Measurements from ENCODE around the gene MT1X.
"Not testable (repeated sequence)": the region's sequence is repeated elsewhere in the genome, so short reads cannot be mapped to it uniquely, and the experiment has no call there.

The MT1X gene

GRCh38 chr16:56652600-56652999 lies 29.7 kb upstream of the MT1X start:
- in situ Hi-C loops (cut with MboI; ENCODE audit: low pct_unique_long_range_greater_than_20kb, low sequenced_read_pairs, unreplicated experiment), result no loop called here
- no peak for TF ChIP-seq CTCF (IDR thresholded peaks at IDR 0.05; ENCODE audit: extremely low read depth, insufficient read depth, missing control alignments)
- DNase-seq (ENCODE audit: low spot score), result no peak

- no peak for DNase-seq (ENCODE audit: low spot score)
- TF ChIP-seq CTCF (IDR thresholded peaks at IDR 0.05; ENCODE audit: extremely low read depth, insufficient read depth, missing control alignments), result no peak
- in situ Hi-C loops (cut with MboI; ENCODE audit: low pct_unique_long_range_greater_than_20kb, low sequenced_read_pairs, unreplicated experiment), result no loop called here
Observed at GRCh38 chr16:56653218-56653617, 29.1 kb upstream of the MT1X start.

- peak; percentile 45 for DNase-seq (ENCODE audit: low spot score)
- no peak for TF ChIP-seq CTCF (IDR thresholded peaks at IDR 0.05; ENCODE audit: extremely low read depth, insufficient read depth, missing control alignments)
- in situ Hi-C loops (cut with MboI; ENCODE audit: low pct_unique_long_range_greater_than_20kb, low sequenced_read_pairs, unreplicated experiment), result no loop called here
Observed at GRCh38 chr16:56657555-56658326, 24.5 kb upstream of the MT1X start, which contains the start of gene MT1F. Gene MT1F, plus strand, starts transcription at chr16:56657959. Its CDS starts 100 bp downstream, at chr16:56658059.

GRCh38 chr16:56658327-56658875 lies 23.9 kb upstream of the MT1X start:
- in situ Hi-C loops (cut with MboI; ENCODE audit: low pct_unique_long_range_greater_than_20kb, low sequenced_read_pairs, unreplicated experiment), result no loop called here
- no peak for TF ChIP-seq CTCF (IDR thresholded peaks at IDR 0.05; ENCODE audit: extremely low read depth, insufficient read depth, missing control alignments)
- no peak for DNase-seq (ENCODE audit: low spot score)

- no peak for DNase-seq (ENCODE audit: low spot score)
- in situ Hi-C loops (cut with MboI; ENCODE audit: low pct_unique_long_range_greater_than_20kb, low sequenced_read_pairs, unreplicated experiment), result no loop called here
- no peak for TF ChIP-seq CTCF (IDR thresholded peaks at IDR 0.05; ENCODE audit: extremely low read depth, insufficient read depth, missing control alignments)
Observed at GRCh38 chr16:56662357-56663354, 19.6 kb upstream of the MT1X start.

- in situ Hi-C loops (cut with MboI; ENCODE audit: low pct_unique_long_range_greater_than_20kb, low sequenced_read_pairs, unreplicated experiment), result no loop called here
- no peak for DNase-seq (ENCODE audit: low spot score)
- TF ChIP-seq CTCF (IDR thresholded peaks at IDR 0.05; ENCODE audit: extremely low read depth, insufficient read depth, missing control alignments), result no peak
Observed at GRCh38 chr16:56664506-56664905, 17.8 kb upstream of the MT1X start.

- in situ Hi-C loops (cut with MboI; ENCODE audit: low pct_unique_long_range_greater_than_20kb, low sequenced_read_pairs, unreplicated experiment), result not testable (repeated sequence)
Observed at GRCh38 chr16:56665286-56666261, 16.7 kb upstream of the MT1X start.

More at GRCh38 chr16:56665286-56666261, 16.7 kb upstream of the MT1X start:
- DNase-seq (ENCODE audit: low spot score), result not testable (repeated sequence)

Data from GM13977 (cell line).